Urothelium cell line (cell line): ENCODE results near the gene RCE1.
A peak's percentile ranks its signal among the peaks of the same experiment; 100 is the strongest.

Experiments used
- DNase-seq: peaks from one replicate; pipeline ENCODE4 v3.0.0; 2011; ENCODE audit warnings: low spot score, mixed read lengths
- FAIRE-seq: peaks from 2 replicates; lab custom pipeline; 2011; peaks lifted over from hg19 to GRCh38; lab: Jason Lieb, UNC

The RCE1 gene

GRCh38 chr11:66884443-66884842, 41.2 kb downstream of the RCE1 start:
- no peak for FAIRE-seq
- DNase-seq, result no peak

GRCh38 chr11:66885469-66885868, 42.2 kb downstream of the RCE1 start:
- DNase-seq (no peak), FAIRE-seq (no peak)

- no peak for DNase-seq
- FAIRE-seq, result no peak
Observed at GRCh38 chr11:66885950-66886440, 42.8 kb downstream of the RCE1 start.

- DNase-seq, result peak; percentile 70
Observed at GRCh38 chr11:66886671-66887221, 43.5 kb downstream of the RCE1 start.

GRCh38 chr11:66887526-66887925, 44.3 kb downstream of the RCE1 start:
- FAIRE-seq (no peak), DNase-seq (no peak)

More at GRCh38 chr11:66886671-66887221, 43.5 kb downstream of the RCE1 start:
- FAIRE-seq, result no peak

- DNase-seq (no peak), FAIRE-seq (no peak)
Observed at GRCh38 chr11:66888282-66888681, 45.0 kb downstream of the RCE1 start.

GRCh38 chr11:66889960-66890359, 46.7 kb downstream of the RCE1 start:
- DNase-seq (no peak), FAIRE-seq (no peak)

GRCh38 chr11:66891851-66892660, 48.8 kb downstream of the RCE1 start:
- FAIRE-seq (no peak), DNase-seq (peak; percentile 94)

GRCh38 chr11:66892911-66893310, 49.7 kb downstream of the RCE1 start:
- FAIRE-seq (no peak), DNase-seq (no peak)

- FAIRE-seq (no peak), DNase-seq (no peak)
Observed at GRCh38 chr11:66894141-66894540, 50.9 kb downstream of the RCE1 start.
